GM21390 (cell line): ENCODE results near the gene APOD.

Experiments
- ATAC-seq: cut with Tn5 transposase; IDR thresholded peaks from one replicate; pipeline ENCODE4 v1.9.1; 2021; ENCODE audit not compliant: unreplicated experiment

The APOD gene

GRCh38 chr3:195531683-195532082 lies 52.1 kb downstream of the APOD start:
- no peak for ATAC-seq

DNA sequence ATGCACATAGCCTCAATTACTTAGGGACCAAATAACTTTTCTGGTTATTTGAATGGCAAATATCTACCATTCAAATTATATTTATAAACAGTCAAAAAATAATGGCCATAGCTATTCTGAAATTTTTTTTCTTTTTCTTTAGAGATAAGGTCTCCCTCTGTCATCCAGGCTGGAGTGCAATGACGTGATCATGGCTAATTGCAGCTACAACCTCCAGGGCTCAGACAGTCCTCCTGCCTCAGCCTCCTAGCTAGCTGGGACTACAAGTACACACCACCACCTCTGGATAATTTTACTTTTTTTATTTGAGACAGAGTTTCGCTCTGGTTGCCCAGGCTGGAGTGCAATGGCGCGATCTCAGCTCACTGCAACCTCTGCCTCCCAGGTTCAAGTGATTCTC lies 57.2 kb downstream of the APOD start:
- ATAC-seq, result no peak

DNA sequence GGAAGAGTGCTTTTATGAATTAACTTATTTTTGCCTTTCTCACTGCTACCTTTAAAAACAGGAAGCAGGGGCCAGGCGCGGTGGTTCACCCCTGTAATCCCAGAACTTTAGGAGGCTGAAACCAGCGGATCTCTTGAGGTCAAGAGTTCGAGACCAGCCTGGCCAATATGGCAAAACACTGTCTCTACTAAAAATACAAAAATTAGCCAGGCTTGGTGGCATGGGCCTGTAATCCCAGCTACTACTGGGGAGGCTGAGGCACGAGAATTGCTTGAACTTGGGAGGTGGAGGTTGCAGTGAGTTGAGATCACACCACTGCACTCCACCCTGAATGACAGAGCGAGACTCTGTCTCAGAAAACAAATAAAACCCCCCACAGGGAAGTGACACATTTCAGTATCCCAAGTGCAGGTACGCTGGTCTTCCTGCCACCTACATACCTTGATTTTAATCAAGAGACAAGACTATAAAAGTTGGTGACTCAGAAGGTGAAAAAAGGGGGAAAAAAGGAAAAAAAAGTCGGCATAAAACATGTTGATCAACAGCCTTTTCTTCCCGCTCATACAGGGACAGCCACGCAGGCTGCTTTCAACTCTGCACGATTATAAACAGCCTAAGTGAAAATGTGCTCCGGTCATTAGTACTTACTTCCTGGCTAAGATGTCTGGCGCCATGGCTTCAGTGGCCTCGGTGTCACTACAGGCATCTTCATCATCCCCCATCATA lies 59.4 kb downstream of the APOD start:
- no peak for ATAC-seq

DNA sequence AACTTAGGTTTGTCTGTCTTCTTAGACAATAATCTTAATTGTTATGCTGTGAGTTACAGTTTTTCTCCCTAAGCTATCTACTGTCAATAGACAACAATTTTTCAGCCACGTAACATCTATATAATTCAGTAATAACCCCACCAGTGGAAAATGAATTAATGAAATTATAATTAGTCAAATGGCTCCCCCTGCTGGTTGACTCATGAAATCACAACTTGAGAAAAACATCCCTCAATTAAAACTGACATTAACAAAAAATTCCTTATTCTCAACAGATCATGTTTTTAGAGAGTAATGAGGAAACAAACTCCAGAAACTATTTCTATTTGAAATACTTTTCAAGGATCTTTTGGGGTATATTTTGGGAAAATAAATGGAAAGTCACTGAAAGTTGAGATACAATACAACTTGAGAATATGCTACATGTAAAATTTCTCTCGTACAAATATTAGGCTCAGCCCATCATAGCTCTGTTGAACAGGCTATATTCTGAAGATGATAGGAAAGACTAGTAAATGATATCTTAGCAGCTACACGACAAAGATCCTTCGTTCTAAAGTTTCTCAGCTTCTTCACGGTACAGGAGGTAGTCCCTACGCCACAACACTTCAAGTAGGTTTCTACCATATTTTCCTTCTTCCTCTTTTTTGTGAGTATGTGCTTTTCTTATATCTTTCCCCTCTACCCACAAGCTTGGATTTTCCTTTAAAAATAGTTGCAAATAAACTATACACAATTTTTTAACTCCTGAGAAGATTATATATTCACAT lies 61.3 kb downstream of the APOD start:
- ATAC-seq, result no peak
